IMR-90 (cell line): ENCODE results near the gene NTM. TPM values are rescaled to one million over a fixed set of nuclear protein-coding genes. Genes with fewer than 3 reads are reported as not detected.

ENCODE experiments used
- ATAC-seq: fragments of 200-7000 bp; cut with Tn5 transposase; 2 replicates; pipeline ENCODE4 v1.9.1; 2020; ENCODE audit warnings: low read depth, mild to moderate bottlenecking, moderate library complexity
- BruUV-seq: library from RNA; stranded (reverse); fragments of 400-500 nt; replicated peaks from 2 replicates; lab custom pipeline; 2021; lab: Mats Ljungman, UMichigan
- CTCF ChIA-PET: fragments of 300-600 bp; formaldehyde crosslinking; extraction: SDS; loops from one replicate; lab custom pipeline; 2021; ENCODE audit warnings: antibody characterized with exemption; lab: Yijun Ruan, JAX
- POLR2A ChIA-PET: fragments of 300-600 bp; sonication (Branson Sonifier 250); formaldehyde crosslinking; loops from one replicate; lab custom pipeline; 2022; ENCODE audit warnings: antibody characterized with exemption; ENCODE audit not compliant: unreplicated experiment; lab: Charles Lee
- DNase-seq: peaks from one replicate; pipeline ENCODE4 v3.0.0; 2013
- H2AFZ ChIP-seq: replicated peaks from 2 replicates; pipeline ENCODE3; 2013; ENCODE audit warnings: low read length, mild to moderate bottlenecking; ENCODE audit not compliant: poor library complexity
- H2AK5ac ChIP-seq: 2 replicates; pipeline ENCODE4 v1.6.1; 2013; ENCODE audit warnings: low read depth, low read length, inconsistent platforms
- H2AK9ac ChIP-seq: replicated peaks from 2 replicates; pipeline ENCODE3; 2013; ENCODE audit warnings: mild to moderate bottlenecking, low read depth, low read length, moderate library complexity; ENCODE audit not compliant: poor library complexity
- H2BK120ac ChIP-seq: 2 replicates; pipeline ENCODE4 v1.6.1; 2013; ENCODE audit warnings: low read depth, low read length, inconsistent platforms
- H2BK15ac ChIP-seq: 3 replicates; pipeline ENCODE4 v1.6.1; 2013; ENCODE audit warnings: low read depth, low read length, inconsistent platforms
- H2BK20ac ChIP-seq: 2 replicates; pipeline ENCODE4 v1.6.1; 2013; ENCODE audit warnings: low read depth, mild to moderate bottlenecking, inconsistent platforms, low read length, moderate library complexity
- H2BK5ac ChIP-seq: 2 replicates; pipeline ENCODE4 v1.6.1; 2013; ENCODE audit warnings: mild to moderate bottlenecking, low read depth, low read length, inconsistent platforms; ENCODE audit not compliant: poor library complexity, severe bottlenecking
- H3K14ac ChIP-seq: replicated peaks from 2 replicates; pipeline ENCODE4 v1.6.1; 2013; ENCODE audit warnings: low read depth, low read length, inconsistent platforms
- H3K18ac ChIP-seq: 2 replicates; pipeline ENCODE4 v1.6.1; 2013; ENCODE audit warnings: low read depth, low read length, control low read depth
- H3K23ac ChIP-seq: 2 replicates; pipeline ENCODE4 v1.6.1; 2013; ENCODE audit warnings: low read depth, low read length, inconsistent platforms
- H3K27ac ChIP-seq: 2 replicates; pipeline ENCODE4 v1.5.1; 2013; ENCODE audit warnings: mild to moderate bottlenecking, control low read depth, low read length; ENCODE audit not compliant: insufficient read depth
- H3K27me3 ChIP-seq: 2 replicates; pipeline ENCODE4 v1.6.1; 2013; ENCODE audit warnings: low read length; ENCODE audit not compliant: control insufficient read depth, insufficient read depth
- H3K36me3 ChIP-seq: 2 replicates; pipeline ENCODE4 v1.6.1; 2013; ENCODE audit warnings: low read length, mixed read lengths; ENCODE audit not compliant: control insufficient read depth, insufficient read depth
- H3K4ac ChIP-seq: 2 replicates; pipeline ENCODE4 v1.6.1; 2013; ENCODE audit warnings: low read depth, low read length, inconsistent platforms
- H3K4me1 ChIP-seq: 2 replicates; pipeline ENCODE4 v1.6.1; 2013; ENCODE audit warnings: low read length, mixed read lengths; ENCODE audit not compliant: control insufficient read depth, insufficient read depth
- H3K4me2 ChIP-seq: 2 replicates; pipeline ENCODE4 v1.6.1; 2013; ENCODE audit warnings: low read depth, mild to moderate bottlenecking, control low read depth, low read length, moderate library complexity
- H3K4me3 ChIP-seq: 2 replicates; pipeline ENCODE4 v1.5.1; 2013; ENCODE audit warnings: low read depth, mild to moderate bottlenecking, control low read depth, low read length, moderate library complexity; ENCODE audit not compliant: insufficient read depth
- H3K56ac ChIP-seq: 2 replicates; pipeline ENCODE4 v1.6.1; 2013; ENCODE audit warnings: low read length, inconsistent platforms; ENCODE audit not compliant: insufficient read depth; ENCODE audit errors: extremely low read depth
- H3K79me1 ChIP-seq, 2 experiments: 2 replicates each; pipeline ENCODE4 v1.6.1; 2013; ENCODE audit warnings: low read length in 2 of 2, inconsistent platforms in 1 of 2, low read depth in 1 of 2
- H3K9ac ChIP-seq: 2 replicates; pipeline ENCODE4 v1.6.1; 2013; ENCODE audit warnings: low read depth, low read length, control low read depth
- H3K9me1 ChIP-seq: 2 replicates; pipeline ENCODE4 v1.6.1; 2013; ENCODE audit warnings: low read length, inconsistent platforms; ENCODE audit not compliant: insufficient read depth
- H3K9me3 ChIP-seq: 2 replicates; pipeline ENCODE4 v1.6.1; 2013; ENCODE audit warnings: low read length; ENCODE audit not compliant: control insufficient read depth, insufficient read depth
- H4K20me1 ChIP-seq: 2 replicates; pipeline ENCODE4 v1.6.1; 2013; ENCODE audit warnings: low read length, inconsistent platforms; ENCODE audit not compliant: insufficient read depth
- H4K5ac ChIP-seq: 2 replicates; pipeline ENCODE4 v1.6.1; 2013; ENCODE audit warnings: mild to moderate bottlenecking, low read depth, low read length, control low read depth
- H4K8ac ChIP-seq, 2 experiments: 2 replicates each; pipeline ENCODE4 v1.6.1; 2013; ENCODE audit warnings: low read depth in 2 of 2, low read length in 2 of 2, control low read depth in 1 of 2, inconsistent platforms in 1 of 2
- H4K91ac ChIP-seq: 2 replicates; pipeline ENCODE4 v1.6.1; 2013; ENCODE audit warnings: low read depth, low read length, inconsistent platforms; ENCODE audit not compliant: insufficient read depth
- CEBPB ChIP-seq: IDR thresholded peaks from 2 replicates; pipeline ENCODE4 v1.6.1; 2012; ENCODE audit warnings: low read depth, low read length, improper control_type of control experiment
- ELK1 ChIP-seq: fragments of 150-350 bp; IDR thresholded peaks from 2 replicates; pipeline ENCODE4 v1.6.1; 2016; ENCODE audit warnings: low read depth, mild to moderate bottlenecking, low read length, moderate library complexity, borderline replicate concordance
- FOS ChIP-seq: fragments of 150-350 bp; IDR thresholded peaks from 2 replicates; pipeline ENCODE4 v1.6.1; 2016; ENCODE audit warnings: low read depth, low read length
- MAFK ChIP-seq: IDR thresholded peaks from 2 replicates; pipeline ENCODE4 v1.6.1; 2012; ENCODE audit warnings: low read depth, low read length, improper control_type of control experiment
- MXI1 ChIP-seq: IDR thresholded peaks from 2 replicates; pipeline ENCODE4 v1.6.1; 2012; ENCODE audit warnings: low read depth, mild to moderate bottlenecking, low read length, moderate library complexity, borderline replicate concordance
- NFE2L2 ChIP-seq: fragments of 150-350 bp; IDR thresholded peaks from 2 replicates; pipeline ENCODE4 v1.6.1; 2016; ENCODE audit warnings: low read depth, mild to moderate bottlenecking, low read length
- POLR2A ChIP-seq: IDR thresholded peaks from 2 replicates; pipeline ENCODE4 v1.6.1; 2012; ENCODE audit warnings: mild to moderate bottlenecking, low read depth, low read length
- RAD21 ChIP-seq: IDR thresholded peaks from 2 replicates; pipeline ENCODE4 v1.6.1; 2012; ENCODE audit warnings: low read length, improper control_type of control experiment
- RCOR1 ChIP-seq: IDR thresholded peaks from 2 replicates; pipeline ENCODE4 v1.6.1; 2012; ENCODE audit warnings: mild to moderate bottlenecking, low read length, improper control_type of control experiment; ENCODE audit not compliant: insufficient replicate concordance
- RFX5 ChIP-seq: IDR thresholded peaks from 2 replicates; pipeline ENCODE4 v1.8.0; 2012; ENCODE audit warnings: low read depth, mild to moderate bottlenecking, low read length, moderate library complexity
- SMC3 ChIP-seq: fragments of 150-350 bp; IDR thresholded peaks from 2 replicates; pipeline ENCODE4 v1.6.1; 2016; ENCODE audit warnings: low read depth, mild to moderate bottlenecking, antibody characterized with exemption, low read length, moderate library complexity
- USF2 ChIP-seq: fragments of 150-350 bp; IDR thresholded peaks from 2 replicates; pipeline ENCODE4 v1.6.1; 2017; ENCODE audit warnings: mild to moderate bottlenecking, antibody characterized with exemption, low read length, low read depth
- WGBS, 2 experiments: methylation state at CpG; one replicate each; pipeline versions ENCODE4 v1.1.5 to v1.1.7; 2013; ENCODE audit warnings: missing lambda C conversion rate in 2 of 2; ENCODE audit not compliant: insufficient read length in 1 of 2; ENCODE audit errors: extremely low coverage in 2 of 2; 5-methylcytosine and 5-hydroxymethylcytosine counted together
- dilution Hi-C: fragments of 300-500 bp; cut with HindIII; formaldehyde crosslinking; loops from one replicate; pipeline ENCODE4 v1.14.3; 2018; ENCODE audit warnings: low sequenced_read_pairs; ENCODE audit not compliant: unreplicated experiment
- in situ Hi-C: fragments of 300-500 bp; cut with MboI; formaldehyde crosslinking; loops from 3 replicates; pipeline ENCODE4 v1.14.3; 2019; ENCODE audit warnings: low sequenced_read_pairs, inconsistent platforms, mixed read lengths
- intact Hi-C: fragments of 100-400 bp; cut with micrococcal nuclease; formaldehyde crosslinking; loops from 2 replicates; pipeline ENCODE4 v1.10.0; 2022
- polyA plus RNA-seq, 3 experiments: library from polyadenylated mRNA; depleted of rRNA; stranded (reverse); fragments of >200 nt; gene quantifications; 2 replicates each; pipeline ENCODE4 v1.2.3, GENCODE V29; 2012; ENCODE audit warnings: low replicate concordance in 1 of 3
- total RNA-seq: library from RNA; depleted of rRNA; stranded (reverse); fragments of >200 nt; gene quantifications from 2 replicates; pipeline ENCODE4 v1.2.3, GENCODE V29; 2012

The NTM gene
- total and polyA plus RNA-seq, 2 of the 4 experiments (the other 2 are of a cell fraction): 19.5 to 25.5 TPM

GRCh38 chr11:131678658-131679340 is 308.4 kb downstream of the NTM start:
- TF ChIP-seq RFX5: no peak
- TF ChIP-seq RAD21: no peak
- no peak for TF ChIP-seq MXI1
- no peak for TF ChIP-seq SMC3
- no peak for TF ChIP-seq POLR2A
- TF ChIP-seq CEBPB: no peak
- no peak for TF ChIP-seq ELK1
- TF ChIP-seq NFE2L2: no peak
- TF ChIP-seq RCOR1: no peak
- no peak for TF ChIP-seq MAFK
- no peak for TF ChIP-seq FOS
- no peak for TF ChIP-seq USF2
- no peak overlapping the region for H3K27ac ChIP-seq
- peaks cover 2% of the 10 kb centered on the region; the same call in 1 of the 2 replicates for H3K4me1 ChIP-seq
- H3K9me3 ChIP-seq: no peaks in the 10 kb centered on the region
- no peak overlapping the region for H3K56ac ChIP-seq
- no peak overlapping the region for H4K91ac ChIP-seq
- in situ Hi-C loops (loop anchor here (10.0 kb wide), 1 partner anchor 614 kb away; no protein-coding TSS in a partner anchor), intact Hi-C loops (no loop called here), dilution Hi-C loops (no loop called here)
- no peak overlapping the region for H2BK20ac ChIP-seq
- no peaks in the 10 kb centered on the region for H3K36me3 ChIP-seq
- H4K8ac ChIP-seq: no peak overlapping the region
- no peak overlapping the region for H3K14ac ChIP-seq
- 0 out of 2 replicates have a peak, but pooled peaks cover 4% of the 10 kb centered on the region for H3K9me1 ChIP-seq
- CTCF ChIA-PET: interaction anchor here (1.0 kb wide), 1 partner anchor 9 kb away, joined by 4 read pairs; no protein-coding TSS in a partner anchor
- no peak overlapping the region for H2AK9ac ChIP-seq
- no peaks in the 10 kb centered on the region for H4K20me1 ChIP-seq
- H3K9ac ChIP-seq: no peak overlapping the region
- peaks cover 14% of the 10 kb centered on the region for H3K27me3 ChIP-seq
- POLR2A ChIA-PET: no interaction called here
- no peak overlapping the region for H2BK120ac ChIP-seq
- WGBS, 2 experiments: no CpG with 5 or more reads among the region's 13 CpGs
- H2AK5ac ChIP-seq: no peak overlapping the region
- H3K23ac ChIP-seq: no peak overlapping the region
- no peak overlapping the region for H3K18ac ChIP-seq
- H2AFZ ChIP-seq: no peak overlapping the region
- no peak for DNase-seq
- no peak overlapping the region for H3K4me3 ChIP-seq
- no peaks in the 10 kb centered on the region for H3K79me1 ChIP-seq
- no peak for ATAC-seq
- no peak overlapping the region for H2BK5ac ChIP-seq
- H3K4ac ChIP-seq: no peak overlapping the region
- H2BK15ac ChIP-seq: no peak overlapping the region
- no TSS peak for BruUV-seq
- H4K5ac ChIP-seq: no peak overlapping the region
- H3K4me2 ChIP-seq: no peak overlapping the region
